Activated B cell treated with CpG ODN at 0.5 μM for 24 hours (primary cell): ENCODE measurements around the gene UCN2. TPM values are rescaled to one million over a fixed set of nuclear protein-coding genes. Genes with fewer than 3 reads are reported as not detected.
A peak's percentile ranks its signal among the peaks of the same experiment; 100 is the strongest.

Source experiments
- ATAC-seq: fragments of 200-7000 bp; cut with Tn5 transposase; one replicate; pipeline ENCODE4 v1.10.0; 2021; ENCODE audit warnings: low read depth, mild to moderate bottlenecking, moderate library complexity
- CTCF ChIA-PET: fragments of 350-600 bp; sonication (Branson Sonifier 250); formaldehyde crosslinking; loops from one replicate; lab custom pipeline; 2021; ENCODE audit warnings: antibody characterized with exemption; lab: Charles Lee
- POLR2A ChIA-PET: fragments of 350-600 bp; sonication (Branson Sonifier 250); formaldehyde crosslinking; loops from one replicate; lab custom pipeline; 2021; ENCODE audit warnings: antibody characterized with exemption; lab: Charles Lee
- DNase-seq: peaks from one replicate; pipeline ENCODE4 v3.0.0; 2022
- H3K27ac Mint-ChIP-seq: one replicate; pipeline ENCODE4 v1.8.0; 2020; ENCODE audit warnings: mixed read lengths
- H3K27me3 Mint-ChIP-seq: one replicate; pipeline ENCODE4 v1.8.0; 2021; ENCODE audit warnings: mixed read lengths
- H3K36me3 Mint-ChIP-seq: one replicate; pipeline ENCODE4 v1.8.0; 2021; ENCODE audit warnings: low read depth, mixed read lengths
- H3K4me1 Mint-ChIP-seq: one replicate; pipeline ENCODE4 v1.8.0; 2021; ENCODE audit warnings: mixed read lengths
- H3K4me3 Mint-ChIP-seq: one replicate; pipeline ENCODE4 v1.8.0; 2020; ENCODE audit warnings: mild to moderate bottlenecking, mixed read lengths
- H3K9me3 Mint-ChIP-seq: one replicate; pipeline ENCODE4 v1.8.0; 2020; ENCODE audit warnings: mixed read lengths
- intact Hi-C: fragments of 100-400 bp; cut with micrococcal nuclease; formaldehyde crosslinking; loops from one replicate; pipeline ENCODE4 v1.15.1; 2024
- total RNA-seq: library from RNA; stranded (reverse); gene quantifications from 2 replicates; pipeline ENCODE4 v1.2.3, GENCODE V29; 2022
- TF ChIP-seq, protein P1 (sequence below): fragments of 200-600 bp; IDR thresholded peaks from one replicate; pipeline ENCODE4 v1.8.0; 2022; ENCODE audit warnings: antibody characterized with exemption, mild to moderate bottlenecking

The UCN2 gene
- total RNA-seq, 1 donor from 2014 or later, result not detected

DNA sequence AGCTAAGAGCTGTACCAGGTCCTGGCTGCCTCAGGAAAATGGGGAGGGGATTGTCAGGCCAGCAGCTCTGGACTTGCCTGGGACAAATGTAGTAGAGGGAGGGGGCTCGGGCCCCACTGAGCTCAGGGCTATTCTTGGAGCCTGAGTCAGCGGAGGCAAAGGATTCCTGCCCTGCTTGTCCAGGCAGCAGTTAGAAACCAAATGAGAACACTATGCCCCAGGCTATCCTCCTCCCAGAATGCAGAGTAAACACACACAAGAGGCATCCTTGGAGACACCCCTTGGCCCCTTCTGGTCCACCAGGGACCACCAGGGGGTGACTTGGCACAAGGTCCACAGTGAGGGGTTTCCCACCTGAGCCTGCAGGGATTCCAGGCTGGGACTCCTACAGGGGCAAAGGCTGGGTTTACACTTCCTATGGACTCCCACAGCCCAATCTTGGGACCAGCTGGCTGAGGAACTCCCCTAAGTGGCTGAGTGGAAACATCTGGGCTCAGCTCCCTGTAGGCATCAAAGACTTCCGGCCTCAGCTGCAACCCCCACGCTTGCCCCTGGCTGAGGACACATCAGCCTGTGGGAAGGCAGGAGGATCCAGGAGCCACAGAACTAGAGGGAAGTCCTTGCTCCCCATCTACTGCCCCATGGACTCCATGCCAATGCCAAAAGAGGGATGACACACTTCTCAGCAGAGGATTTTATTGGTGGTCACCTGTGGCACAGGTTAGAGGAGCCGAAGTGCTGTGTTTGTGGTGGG, 34.9 kb upstream of the UCN2 start:
- POLR2A ChIA-PET, result no interaction called here
- no peaks in the 10 kb centered on the region for H3K9me3 Mint-ChIP-seq
- CTCF ChIA-PET, result no interaction called here
- peaks cover 14% of the 10 kb centered on the region for H3K4me1 Mint-ChIP-seq
- DNase-seq, result no peak
- H3K36me3 Mint-ChIP-seq, result peaks cover 60% of the 10 kb centered on the region
- peaks cover 9% of the 10 kb centered on the region for H3K27me3 Mint-ChIP-seq
- intact Hi-C loops, result no loop called here
- TF ChIP-seq, protein P1, sequence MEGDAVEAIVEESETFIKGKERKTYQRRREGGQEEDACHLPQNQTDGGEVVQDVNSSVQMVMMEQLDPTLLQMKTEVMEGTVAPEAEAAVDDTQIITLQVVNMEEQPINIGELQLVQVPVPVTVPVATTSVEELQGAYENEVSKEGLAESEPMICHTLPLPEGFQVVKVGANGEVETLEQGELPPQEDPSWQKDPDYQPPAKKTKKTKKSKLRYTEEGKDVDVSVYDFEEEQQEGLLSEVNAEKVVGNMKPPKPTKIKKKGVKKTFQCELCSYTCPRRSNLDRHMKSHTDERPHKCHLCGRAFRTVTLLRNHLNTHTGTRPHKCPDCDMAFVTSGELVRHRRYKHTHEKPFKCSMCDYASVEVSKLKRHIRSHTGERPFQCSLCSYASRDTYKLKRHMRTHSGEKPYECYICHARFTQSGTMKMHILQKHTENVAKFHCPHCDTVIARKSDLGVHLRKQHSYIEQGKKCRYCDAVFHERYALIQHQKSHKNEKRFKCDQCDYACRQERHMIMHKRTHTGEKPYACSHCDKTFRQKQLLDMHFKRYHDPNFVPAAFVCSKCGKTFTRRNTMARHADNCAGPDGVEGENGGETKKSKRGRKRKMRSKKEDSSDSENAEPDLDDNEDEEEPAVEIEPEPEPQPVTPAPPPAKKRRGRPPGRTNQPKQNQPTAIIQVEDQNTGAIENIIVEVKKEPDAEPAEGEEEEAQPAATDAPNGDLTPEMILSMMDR, result no peak
- no peak for ATAC-seq
- H3K4me3 Mint-ChIP-seq, result no peak overlapping the region
- no peak overlapping the region for H3K27ac Mint-ChIP-seq

DNA sequence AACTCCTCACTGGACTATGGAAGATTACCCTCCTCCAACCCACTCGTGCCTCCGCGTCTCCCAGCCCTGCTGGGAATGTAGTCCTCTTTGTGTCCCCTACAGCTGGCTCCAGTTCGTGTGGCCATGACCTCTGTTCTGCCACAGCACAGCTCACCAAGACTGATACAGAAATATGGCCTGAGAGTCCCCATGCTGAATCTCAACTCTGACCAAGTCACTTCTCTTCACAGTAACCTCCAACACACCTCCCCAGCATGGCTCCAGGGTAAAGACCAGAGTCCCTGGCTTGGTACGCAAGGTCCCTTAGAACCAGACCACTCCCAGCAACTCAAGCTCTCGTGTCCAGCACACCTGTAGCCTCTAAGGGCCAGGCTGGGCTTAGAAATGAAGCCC, 33.8 kb upstream of the UCN2 start:
- Mint-ChIP-seq H3K9me3 (no peaks in the 10 kb centered on the region), H3K4me3 (no peak overlapping the region), H3K4me1 (peaks cover 14% of the 10 kb centered on the region), H3K27me3 (peaks cover 18% of the 10 kb centered on the region), H3K36me3 (peaks cover 50% of the 10 kb centered on the region), H3K27ac (no peak overlapping the region)
- ATAC-seq (no peak), DNase-seq (no peak)
- TF ChIP-seq, protein P1, result no peak
- ChIA-PET POLR2A (no interaction called here), CTCF (no interaction called here)
- intact Hi-C loops, result no loop called here

DNA sequence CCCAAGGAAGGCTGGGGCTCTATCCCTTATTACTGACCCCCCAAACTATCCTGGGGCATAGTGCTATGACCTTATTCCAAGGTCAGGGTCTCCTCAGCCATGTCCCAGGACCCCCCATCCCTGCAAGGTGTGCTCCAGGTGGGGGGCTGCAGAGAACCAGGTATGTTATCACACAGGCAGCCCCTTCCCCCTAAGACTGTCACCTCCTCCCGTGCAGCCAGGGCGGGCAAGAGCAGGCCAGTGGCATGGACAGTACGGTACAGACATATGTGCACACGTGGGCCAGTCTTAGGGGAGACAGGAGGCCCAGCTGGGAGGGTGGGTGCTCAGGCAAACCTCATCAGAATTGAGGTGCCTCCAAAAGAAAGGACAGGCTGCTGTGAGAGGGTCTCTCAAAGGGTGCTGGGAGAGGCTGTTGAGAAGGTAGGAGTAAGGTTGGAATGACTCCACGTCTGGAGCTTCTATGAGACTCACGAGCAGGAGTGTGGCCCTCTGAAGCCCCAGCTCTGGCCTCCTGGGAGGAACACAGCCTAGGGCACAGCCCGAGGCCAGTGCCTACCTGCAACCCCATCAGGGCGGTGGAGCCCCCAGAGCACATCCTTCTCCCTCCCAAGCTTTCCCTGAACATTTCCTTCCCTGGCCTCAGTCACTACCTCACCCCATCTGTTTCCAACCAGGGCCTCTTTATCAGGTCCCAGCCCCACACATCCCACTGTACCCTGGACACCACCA, 33.3 kb upstream of the UCN2 start:
- TF ChIP-seq, protein P1, result no peak
- Mint-ChIP-seq H3K4me1 (peaks cover 14% of the 10 kb centered on the region), H3K36me3 (peaks cover 45% of the 10 kb centered on the region), H3K27ac (no peak overlapping the region), H3K9me3 (no peaks in the 10 kb centered on the region), H3K4me3 (no peak overlapping the region), H3K27me3 (peaks cover 18% of the 10 kb centered on the region)
- DNase-seq, result no peak
- no peak for ATAC-seq
- POLR2A ChIA-PET, result no interaction called here
- intact Hi-C loops, result no loop called here
- CTCF ChIA-PET, result no interaction called here

DNA sequence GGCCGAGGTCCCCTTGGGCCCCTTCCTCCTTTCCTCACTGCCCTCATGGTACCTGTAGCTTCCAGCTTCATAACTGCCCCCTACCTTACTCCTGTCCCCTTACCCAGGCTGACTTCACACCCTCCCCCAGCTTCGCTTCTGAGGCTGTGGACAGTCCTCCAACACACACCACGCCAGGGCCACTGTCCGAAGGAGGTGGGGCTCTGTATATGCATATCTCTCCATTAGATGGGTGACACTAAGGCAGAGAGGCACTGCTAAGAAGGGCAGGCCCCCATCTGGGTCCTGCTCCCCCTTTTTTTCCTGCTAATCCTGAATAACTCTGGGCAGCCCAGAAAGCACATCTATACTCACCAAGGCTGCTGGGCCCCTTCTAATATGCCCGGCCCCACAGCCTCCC, 32.6 kb upstream of the UCN2 start:
- Mint-ChIP-seq H3K36me3 (peaks cover 38% of the 10 kb centered on the region), H3K9me3 (no peaks in the 10 kb centered on the region), H3K27me3 (peaks cover 18% of the 10 kb centered on the region), H3K27ac (no peak overlapping the region), H3K4me1 (peaks cover 14% of the 10 kb centered on the region), H3K4me3 (no peak overlapping the region)
- no peak for ATAC-seq
- ChIA-PET CTCF (no interaction called here), POLR2A (no interaction called here)
- intact Hi-C loops, result no loop called here
- DNase-seq, result no peak
- TF ChIP-seq, protein P1, result no peak

DNA sequence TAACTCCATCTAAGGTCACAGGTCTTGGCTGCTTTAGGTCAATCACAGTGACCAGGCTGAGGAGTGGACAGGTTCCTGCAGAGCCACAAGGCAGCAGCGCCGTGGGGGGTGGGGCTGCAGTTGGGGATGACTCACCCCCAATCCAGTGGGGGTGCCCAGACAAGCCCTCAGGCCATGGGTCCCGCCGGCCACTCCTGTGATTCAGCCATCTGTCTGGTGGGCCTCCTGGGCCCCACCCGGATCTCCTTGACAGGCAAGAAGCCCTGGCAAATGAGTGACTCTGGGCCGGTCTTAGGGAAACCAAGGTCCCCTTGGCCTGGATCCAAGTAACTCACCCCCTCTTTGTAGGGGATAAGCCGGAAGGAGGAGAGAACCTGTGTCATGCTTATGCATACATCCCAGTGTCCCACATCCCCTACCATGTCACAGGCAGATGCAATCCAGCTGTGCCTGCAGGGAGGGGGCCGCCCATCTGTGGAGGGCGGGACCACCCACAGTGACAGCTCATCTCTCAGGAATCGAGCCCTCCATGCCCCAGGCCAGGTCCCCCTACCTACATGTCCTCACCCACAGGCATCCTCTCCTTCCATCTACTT, 32.0 kb upstream of the UCN2 start:
- H3K4me3 Mint-ChIP-seq, result no peak overlapping the region
- peaks cover 33% of the 10 kb centered on the region for H3K36me3 Mint-ChIP-seq
- H3K27me3 Mint-ChIP-seq, result peaks cover 23% of the 10 kb centered on the region
- ATAC-seq (peak; percentile 18), DNase-seq (no peak)
- no peaks in the 10 kb centered on the region for H3K9me3 Mint-ChIP-seq
- POLR2A ChIA-PET, result no interaction called here
- no peak overlapping the region for H3K27ac Mint-ChIP-seq
- peaks cover 14% of the 10 kb centered on the region for H3K4me1 Mint-ChIP-seq
- intact Hi-C loops, result no loop called here
- TF ChIP-seq, protein P1, result no peak
- CTCF ChIA-PET, result no interaction called here
